GM21619 (cell line): ENCODE results near the gene SLU7.
"Not testable (repeated sequence)": the region's sequence is repeated elsewhere in the genome, so short reads cannot be mapped to it uniquely, and the experiment has no call there.

ENCODE experiments used
- ATAC-seq: cut with Tn5 transposase; IDR thresholded peaks from one replicate; pipeline ENCODE4 v1.9.1; 2021; ENCODE audit not compliant: unreplicated experiment

The SLU7 gene

DNA sequence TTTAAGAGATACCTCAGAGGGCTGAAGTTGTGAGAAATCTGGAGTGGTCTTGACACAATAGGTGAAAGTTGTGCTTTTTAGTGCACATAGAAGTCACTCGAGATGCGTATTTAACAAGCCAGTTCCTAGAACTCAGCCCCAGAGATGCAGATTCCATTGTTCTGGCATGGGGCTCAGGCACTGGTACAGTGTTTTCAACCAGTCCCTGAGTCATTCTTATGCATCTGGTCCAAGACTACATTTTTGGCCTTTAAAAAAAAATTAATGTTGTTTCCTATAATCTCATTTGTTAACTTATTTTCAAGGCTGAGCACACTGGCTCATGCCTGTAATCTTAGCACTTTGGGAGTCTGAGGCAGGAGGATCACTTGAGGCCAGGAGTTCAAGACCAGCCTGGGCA, 32.4 kb upstream of the SLU7 start:
- no peak for ATAC-seq

DNA sequence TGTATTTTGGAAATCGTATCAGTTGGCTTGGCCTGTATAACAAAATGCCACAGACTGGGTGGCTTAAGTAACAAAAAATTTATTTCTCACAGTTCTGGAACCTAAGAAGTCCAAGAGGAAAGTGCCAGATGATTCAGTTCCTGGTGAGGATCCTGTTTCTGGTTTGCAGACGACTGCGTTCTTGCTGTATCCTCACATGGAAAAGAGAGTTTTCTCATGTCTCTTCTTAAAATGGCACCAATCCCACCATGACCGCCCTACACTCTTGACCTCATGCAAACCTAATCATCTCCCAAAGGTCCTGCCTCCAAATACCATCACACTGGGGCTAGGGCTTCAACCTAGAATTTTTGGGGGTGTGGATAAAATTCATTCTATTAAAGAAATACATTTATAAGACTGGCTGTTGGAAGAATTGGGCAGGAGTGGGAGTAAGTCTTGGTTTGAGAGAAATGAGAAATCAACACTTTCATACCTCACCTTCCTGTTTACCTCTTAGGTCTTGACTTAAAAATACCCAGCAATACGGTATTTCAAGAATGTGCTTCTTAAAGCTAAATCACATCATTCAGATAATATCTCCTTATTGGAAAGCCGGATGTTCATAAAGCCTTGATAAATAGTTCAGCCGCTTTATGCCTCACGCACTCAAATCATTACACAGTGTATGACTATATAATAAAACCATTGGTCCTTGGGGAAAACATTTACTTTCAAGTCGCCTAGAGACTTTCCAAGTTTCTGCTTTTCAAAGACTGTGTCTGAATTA, 31.5 kb upstream of the SLU7 start:
- ATAC-seq = peak; percentile 52

DNA sequence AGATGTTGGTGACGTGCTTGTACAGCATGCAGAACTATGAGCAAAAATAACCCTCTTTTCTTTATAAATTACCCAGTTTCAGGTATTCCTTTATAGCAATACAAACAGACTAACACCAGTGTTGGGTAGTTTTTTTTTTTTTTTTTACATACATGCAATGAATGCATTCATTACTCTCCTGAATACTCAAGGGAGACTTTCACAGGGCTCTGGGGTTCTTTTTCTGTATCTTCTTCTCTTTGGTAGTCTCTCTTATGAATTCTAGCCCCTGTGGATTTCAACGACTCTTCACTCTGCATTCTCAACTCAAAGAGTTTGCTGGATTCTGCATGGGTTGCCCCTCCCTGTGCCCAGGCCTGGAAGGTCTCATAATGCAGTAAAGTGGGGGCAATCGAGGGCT, 30.6 kb upstream of the SLU7 start:
- no peak for ATAC-seq

DNA sequence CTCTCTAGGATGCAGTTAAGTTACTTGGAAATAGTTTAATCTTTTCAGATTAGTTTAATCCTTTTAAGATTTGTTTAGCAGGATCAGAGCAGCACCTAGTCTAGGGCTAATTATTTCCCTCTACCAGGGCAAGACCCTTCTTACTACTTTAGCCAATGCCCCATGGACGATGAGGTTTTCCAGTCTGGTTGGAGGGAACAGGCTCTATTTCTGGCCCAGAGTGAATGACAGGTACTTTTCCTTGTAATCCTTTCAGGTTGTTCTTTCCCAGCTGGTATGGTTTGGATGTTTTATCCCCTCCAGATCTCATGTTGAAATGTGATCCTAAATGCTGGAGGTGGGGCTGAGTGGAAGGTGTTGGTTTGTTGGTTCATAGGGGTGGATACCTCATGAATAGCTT, 30.0 kb upstream of the SLU7 start:
- no peak for ATAC-seq

DNA sequence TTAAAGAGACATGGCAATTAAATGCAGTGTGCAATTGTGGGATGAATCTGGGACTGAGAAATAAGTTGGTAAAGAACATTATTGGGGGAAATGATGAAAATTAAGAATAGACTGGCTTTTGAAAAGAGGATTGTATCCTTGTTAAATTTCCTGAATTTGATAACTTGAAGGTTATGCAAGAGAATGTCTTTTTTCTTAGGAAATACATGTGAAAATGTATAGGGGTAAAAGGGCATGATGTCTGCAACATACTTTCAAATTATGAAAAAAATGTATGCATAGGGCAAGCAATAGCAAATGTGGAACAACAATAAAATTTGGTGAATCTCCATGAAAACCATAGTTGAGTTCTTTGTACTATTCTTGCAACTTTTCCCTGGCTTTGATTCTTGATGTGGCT, 26.9 kb upstream of the SLU7 start:
- no peak for ATAC-seq

DNA sequence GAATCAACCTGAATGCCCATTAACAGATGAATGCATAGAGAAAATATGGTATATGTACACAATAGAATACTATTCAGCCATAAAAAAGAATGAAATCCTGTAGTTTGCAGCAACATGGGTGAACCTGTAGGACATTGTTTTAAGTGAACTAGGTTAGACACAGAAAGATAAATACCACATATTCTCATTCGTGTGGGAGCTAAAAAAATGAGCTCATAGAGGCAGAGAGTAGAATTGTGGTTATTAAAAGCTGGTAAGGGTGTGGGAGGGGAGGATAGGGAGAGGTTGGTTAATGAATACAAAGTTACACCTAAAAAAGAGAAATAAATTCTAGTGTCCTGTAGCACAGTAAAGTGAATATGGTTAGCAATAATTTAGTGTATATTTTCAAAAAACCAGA, 26.3 kb upstream of the SLU7 start:
- no peak for ATAC-seq

DNA sequence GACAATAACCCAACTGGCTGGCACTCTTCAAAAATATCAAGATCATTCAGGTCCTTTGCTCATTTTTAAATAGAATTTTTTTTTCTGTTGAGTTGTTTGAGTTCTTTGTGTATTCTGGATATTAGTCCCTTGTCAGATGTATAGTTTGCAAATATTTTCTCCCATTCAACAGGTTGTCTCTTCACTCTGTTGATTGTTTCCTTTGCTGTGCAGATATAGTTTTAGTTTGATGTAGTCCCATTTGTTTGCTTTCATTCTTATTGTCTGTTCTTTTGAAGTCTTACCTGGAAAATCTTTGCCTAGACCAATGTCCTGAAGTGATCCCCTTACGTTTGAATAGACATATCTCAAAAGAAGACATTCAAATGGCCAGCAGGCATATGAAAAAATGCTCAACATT, 25.5 kb upstream of the SLU7 start:
- ATAC-seq = no peak

DNA sequence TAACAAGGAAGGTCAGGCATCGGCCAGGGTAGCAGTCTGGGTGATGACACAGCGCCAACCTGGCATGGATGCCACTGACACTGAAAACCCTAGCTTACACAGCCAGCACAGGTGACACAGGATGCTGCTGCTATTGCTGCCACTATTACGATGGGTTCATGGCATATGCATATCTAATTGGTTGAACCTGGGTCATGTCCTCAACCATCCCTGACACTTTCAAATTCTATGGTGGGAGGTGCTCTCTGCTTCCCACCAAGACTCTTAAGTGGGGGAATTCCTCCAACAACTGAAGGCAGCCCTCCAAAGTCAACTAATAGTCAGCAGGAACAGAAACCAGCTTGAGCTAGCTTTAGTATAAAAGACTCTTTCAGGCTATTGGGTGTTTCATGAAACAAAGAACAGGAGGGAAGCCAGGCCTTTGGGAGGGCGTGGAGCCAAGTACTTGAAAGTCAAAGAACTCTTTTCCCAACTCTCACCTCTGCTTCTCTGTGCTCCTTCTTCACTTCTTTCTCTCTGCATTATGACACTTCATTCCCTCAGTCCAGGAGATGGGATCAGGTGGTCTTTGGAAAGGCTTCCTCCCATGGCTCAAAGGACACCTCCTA, 24.0 kb upstream of the SLU7 start:
- peak; percentile 15 for ATAC-seq

DNA sequence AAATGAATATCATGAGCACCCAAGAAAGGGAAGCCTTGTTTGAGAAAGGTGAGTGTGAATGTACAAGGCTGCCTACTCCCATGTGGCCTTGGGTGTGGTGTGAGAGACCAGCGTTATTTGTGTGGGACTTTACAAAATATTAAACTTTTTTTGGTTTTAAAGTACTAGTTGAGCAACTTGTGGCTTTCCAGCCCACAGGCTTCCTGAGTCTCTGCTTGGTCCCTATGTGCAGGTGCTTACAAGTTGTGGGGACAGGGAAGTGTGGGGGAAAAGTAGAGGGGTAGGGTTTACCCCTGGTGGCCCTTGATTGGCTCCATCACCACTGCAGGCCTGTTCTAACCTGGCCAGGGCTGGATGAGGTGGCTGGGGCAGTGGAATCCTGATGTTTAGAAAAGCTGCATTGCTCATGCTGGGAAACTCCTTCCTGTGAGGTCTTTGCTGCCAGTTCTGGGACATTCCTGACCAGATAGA, 22.5 kb upstream of the SLU7 start:
- ATAC-seq = peak; percentile 30

DNA sequence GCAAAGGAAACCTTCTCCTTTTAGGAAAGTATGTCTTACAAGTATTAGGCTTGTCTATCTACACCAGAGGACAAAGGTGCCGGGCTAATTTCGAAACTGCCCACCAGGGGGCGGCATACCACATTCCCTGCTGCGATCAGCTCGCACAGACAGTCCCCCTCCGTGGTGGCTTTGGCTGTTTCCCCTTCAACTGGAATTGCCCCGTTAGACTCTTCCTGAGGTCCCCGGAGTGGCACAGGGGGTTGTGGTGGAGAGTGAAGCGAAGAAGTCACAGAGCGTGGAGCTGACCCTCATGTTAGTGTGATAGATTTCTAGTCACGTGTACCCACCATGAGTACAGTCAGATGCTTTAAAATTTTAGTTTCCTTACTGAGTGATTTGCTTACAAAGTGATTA, 20.3 kb upstream of the SLU7 start:
- peak; percentile 52 for ATAC-seq

DNA sequence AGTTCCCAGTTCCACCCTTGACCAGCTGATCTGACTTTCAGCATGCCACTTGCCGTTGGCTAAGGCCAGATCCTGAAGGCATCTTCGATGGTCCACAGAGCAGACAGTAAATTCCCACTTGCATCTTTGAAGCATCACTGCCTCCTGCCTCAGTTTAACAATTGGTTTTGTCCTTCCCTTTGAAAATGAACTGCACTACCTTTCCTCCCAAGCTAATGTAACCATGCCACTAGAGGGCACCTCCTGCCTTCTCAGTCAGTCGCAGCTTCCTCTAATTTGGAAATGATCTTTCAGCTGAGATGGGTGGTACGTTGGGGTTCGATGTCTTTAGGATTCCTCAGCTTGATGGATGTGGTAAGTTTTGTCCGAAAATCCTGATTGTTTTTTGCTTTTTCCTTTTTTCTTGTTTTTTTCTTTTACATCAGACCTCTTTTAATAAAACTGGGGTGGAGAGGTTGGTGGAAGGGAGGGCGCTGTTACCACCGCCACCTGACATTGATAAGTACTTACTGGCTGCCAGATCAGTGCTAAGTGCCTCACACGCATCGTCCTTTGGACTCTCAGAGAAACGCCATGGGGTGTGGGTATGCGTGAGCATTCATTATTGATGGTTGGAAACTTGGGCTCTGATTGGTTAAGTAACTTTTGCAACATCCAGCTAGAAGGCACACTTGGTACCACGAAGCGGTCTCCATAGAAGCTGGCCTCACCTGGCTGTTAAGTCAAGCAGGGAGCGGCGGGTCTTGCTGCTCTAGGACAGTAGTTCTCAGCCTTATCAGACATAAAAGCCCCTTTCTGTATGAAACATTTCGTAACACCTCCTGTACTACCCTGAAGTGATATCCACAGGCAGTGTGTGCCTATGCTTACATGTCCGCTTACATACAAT, 19.7 kb upstream of the SLU7 start:
- ATAC-seq = peak; percentile 27

DNA sequence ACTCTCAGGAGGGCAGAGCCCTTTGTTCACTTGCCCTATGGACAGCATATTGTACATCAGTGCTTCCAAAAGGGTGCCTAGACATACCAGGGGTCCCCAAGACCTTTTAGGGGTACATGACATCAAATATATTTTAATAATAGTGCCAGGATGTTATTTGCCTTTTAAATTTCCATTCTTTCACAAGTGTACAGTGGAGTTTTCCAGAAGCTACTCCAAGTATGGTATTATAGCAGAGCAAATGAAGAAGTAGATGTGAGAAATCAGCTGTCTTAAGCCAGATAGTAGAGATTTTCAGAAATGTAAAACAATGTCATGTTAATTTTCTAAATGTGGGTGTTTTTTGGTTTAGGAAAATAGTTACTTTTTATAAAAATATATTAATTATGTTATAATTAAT, 18.4 kb upstream of the SLU7 start:
- ATAC-seq = no peak

DNA sequence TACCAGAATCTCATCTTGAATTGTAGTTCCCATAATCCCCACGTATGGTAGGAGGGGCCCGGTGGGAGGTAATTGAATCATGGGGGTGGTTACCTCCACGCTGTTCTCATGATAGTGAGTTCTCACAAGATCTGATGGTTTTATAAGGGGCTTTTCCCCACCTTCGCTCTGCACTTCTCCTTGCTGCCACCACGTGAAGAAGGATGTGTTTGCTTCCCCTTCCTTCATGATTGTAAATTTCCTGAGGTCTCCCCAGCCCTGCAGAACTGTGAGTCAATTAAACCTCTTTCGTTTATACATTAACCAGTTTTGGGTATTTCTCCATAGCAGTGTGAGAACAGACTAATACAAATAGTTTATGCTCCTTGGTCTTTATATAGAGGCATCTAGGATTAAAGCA, 17.8 kb upstream of the SLU7 start:
- ATAC-seq = not testable (repeated sequence)

DNA sequence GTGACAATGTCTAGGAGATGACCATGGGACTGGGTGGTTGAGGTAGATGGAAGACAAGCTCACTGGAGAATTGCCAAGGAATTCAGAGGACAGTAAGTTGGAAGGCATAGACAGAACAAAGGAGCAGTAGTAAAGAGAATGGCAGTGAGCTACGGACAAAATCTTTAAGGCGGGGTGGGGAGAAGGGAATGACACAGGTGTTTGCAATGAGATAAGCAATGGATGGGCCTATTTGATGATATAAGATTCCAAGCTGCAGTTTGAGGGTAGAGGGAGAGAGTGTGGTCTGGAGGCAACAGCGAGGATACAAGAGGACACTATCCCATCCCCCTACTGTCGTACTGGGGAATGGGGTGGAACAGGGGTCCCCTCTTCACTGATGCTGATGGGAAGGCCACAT, 17.1 kb upstream of the SLU7 start:
- ATAC-seq = no peak

DNA sequence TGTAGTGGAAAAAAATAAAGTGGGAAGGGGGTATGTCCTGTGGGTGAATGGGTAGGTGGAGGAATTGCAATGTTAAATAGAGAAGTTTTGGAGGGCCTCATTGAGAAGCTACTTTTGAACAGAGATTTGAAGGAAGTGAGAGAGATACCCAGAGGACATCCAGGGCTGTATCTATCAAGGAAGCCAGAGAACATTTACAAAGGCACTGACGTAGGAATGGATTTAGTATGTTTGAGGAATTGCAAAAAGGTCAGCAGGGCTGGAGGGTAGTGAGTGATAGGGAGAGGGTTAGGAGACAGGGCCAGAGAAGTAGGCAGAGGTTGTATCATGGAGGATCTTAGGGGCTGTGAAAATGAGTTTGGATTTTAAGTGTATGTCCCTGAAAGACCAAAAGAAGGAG, 16.7 kb upstream of the SLU7 start:
- no peak for ATAC-seq

DNA sequence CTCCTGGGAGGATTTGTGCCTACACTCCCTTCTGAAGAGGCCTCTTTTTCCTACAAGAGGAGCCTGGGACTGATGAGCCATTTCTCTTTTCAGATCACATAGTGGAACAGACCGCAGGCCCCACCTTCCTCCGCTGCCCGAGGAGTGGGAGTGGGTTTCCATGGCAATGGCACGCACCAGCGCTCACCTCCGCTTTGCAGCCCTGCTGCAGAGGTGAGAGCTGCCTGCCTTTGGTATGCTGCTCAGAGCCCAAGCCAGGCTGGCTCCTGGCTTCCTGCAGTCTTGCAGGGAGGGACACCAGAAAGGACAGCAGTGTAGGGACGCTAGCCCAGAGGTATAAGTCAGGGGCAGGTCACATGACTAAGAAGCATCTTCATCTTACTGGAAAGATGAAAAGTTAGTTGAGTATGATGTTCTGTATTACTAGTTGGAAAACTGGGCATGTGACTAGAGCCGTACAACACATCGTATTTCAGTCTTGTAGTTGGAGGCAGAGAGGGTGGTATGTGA, 15.2 kb upstream of the SLU7 start:
- peak; percentile 76 for ATAC-seq

DNA sequence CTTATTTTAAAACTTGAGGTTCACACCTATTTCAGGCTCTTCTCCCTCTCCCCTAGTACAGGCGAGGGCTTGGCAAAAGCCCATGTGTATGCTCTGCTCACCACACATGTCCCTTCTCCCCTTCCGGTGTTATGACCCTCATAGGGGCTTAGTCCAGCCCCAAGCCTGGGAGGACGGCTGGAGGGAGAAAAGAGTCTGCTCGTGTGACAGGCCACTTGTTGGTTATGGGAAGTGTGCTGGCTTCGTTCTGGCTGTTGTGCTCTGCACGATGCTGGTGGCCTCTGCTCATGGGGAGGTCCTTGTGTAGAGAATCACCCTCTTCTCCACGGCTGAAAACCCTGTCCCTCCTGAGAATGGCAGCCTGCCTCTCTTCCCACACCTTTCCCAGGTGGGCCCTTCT, 13.9 kb upstream of the SLU7 start:
- no peak for ATAC-seq

DNA sequence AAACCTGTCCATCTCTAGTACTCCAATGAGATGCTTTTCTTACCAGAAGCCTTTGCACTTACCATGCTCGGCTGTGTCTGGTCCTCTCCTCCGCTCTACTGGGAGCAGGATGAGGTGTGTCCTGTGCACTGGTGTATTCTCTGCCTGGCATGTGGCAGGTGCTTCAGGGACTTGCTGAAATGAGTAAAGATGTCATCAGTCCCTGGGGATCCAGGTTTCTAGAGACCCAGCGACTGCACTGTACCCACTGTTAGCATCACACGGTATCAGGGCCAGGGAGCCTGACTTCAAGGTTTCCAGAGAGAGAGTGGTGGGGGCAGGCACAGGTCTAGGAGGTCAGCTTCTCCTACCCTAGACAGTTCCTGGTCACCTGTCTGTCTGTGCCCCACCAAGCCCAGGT, 13.3 kb upstream of the SLU7 start:
- peak; percentile 16 for ATAC-seq

DNA sequence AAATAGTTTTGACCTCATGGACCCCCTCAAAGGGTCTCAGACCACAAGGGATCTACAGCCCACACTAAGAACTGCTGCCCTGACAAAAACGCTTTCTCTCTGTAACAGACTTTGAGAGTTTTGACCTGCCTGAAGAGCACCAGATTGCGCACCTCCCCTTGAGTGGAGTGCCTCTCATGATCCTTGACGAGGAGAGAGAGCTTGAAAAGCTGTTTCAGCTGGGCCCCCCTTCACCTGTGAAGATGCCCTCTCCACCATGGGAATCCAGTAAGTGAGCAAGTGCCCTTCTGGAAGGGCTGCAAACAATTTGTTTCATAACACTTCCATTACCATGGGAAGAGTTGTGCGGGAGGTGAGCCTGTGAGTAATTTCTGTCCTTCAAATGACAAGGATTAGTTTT, 8.7 kb upstream of the SLU7 start:
- no peak for ATAC-seq

DNA sequence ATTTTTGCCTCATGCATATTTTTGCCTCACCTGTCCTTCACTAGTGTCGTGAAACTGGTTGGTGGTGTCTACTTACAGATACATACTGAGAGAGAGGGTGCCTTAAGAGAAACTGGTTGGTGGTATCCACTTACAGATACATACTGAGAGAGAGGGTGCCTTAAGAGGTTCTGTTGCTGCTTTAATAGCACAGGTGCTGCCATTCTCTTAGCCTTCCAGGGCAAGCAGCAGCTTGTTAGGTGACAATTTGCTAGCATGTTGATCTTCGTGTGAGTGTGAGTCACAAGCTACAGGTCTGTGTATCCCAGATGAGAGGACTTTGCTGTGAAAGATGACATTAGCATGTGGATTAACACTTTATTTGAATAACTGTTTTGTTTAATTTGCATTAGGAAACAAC, 4.2 kb upstream of the SLU7 start:
- ATAC-seq = no peak

DNA sequence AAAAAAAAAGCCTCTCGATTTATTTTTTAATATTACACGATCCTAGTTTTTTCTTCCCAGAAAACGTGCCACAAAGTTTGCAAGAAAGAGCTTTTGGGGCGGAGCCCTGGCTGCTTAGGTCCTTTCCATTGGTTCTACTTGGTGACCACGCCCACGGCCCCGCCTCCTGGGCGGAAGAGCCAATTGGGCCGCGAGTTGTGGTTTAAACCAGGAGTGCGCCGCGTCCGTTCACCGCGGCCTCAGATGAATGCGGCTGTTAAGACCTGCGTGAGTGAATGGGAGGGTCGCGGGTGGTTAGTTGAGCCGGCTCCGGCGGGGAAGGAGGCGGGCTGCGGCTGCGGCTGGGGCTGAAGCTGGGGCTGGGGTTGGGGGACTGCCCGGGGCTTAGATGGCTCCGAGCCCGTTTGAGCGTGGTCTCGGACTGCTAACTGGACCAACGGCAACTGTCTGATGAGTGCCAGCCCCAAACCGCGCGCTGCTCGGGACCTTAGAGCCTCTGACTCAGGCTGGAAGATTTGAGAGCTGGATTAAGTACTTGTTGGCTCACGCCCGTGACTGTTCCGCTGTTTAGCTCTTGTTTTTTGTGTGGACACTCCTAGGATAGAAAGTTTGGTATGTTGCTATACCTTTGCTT, 2.9 kb upstream of the SLU7 start, which contains the start of gene PTTG1:
PTTG1 (plus strand) TSS at position 231 of the 634 bp plus-strand sequence. CDS start 458 bp downstream, outside the sequence.
- peak; percentile 62 for ATAC-seq
